GM12864 (cell line): Measurements from ENCODE around the gene ADAM30.

Experiments
- DNase-seq: peaks from one replicate; pipeline ENCODE4 v3.0.0-alpha.2; 2011; ENCODE audit warnings: low read depth
- H3K4me3 ChIP-seq: 2 replicates; pipeline ENCODE4 v1.5.1; 2011; ENCODE audit warnings: mild to moderate bottlenecking, low read depth, low read length, control low read depth
- TF ChIP-seq, protein P1 (sequence below): IDR thresholded peaks from 2 replicates; pipeline ENCODE4 v1.5.1; 2011; ENCODE audit warnings: low read depth, mild to moderate bottlenecking, moderate library complexity, low read length, control low read depth, inconsistent platforms; ENCODE audit errors: missing control alignments

ADAM30 gene

GRCh38 chr1:119887427-119887826, 8.9 kb downstream of the ADAM30 start:
- TF ChIP-seq, protein P1, sequence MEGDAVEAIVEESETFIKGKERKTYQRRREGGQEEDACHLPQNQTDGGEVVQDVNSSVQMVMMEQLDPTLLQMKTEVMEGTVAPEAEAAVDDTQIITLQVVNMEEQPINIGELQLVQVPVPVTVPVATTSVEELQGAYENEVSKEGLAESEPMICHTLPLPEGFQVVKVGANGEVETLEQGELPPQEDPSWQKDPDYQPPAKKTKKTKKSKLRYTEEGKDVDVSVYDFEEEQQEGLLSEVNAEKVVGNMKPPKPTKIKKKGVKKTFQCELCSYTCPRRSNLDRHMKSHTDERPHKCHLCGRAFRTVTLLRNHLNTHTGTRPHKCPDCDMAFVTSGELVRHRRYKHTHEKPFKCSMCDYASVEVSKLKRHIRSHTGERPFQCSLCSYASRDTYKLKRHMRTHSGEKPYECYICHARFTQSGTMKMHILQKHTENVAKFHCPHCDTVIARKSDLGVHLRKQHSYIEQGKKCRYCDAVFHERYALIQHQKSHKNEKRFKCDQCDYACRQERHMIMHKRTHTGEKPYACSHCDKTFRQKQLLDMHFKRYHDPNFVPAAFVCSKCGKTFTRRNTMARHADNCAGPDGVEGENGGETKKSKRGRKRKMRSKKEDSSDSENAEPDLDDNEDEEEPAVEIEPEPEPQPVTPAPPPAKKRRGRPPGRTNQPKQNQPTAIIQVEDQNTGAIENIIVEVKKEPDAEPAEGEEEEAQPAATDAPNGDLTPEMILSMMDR: no peak
- no peak overlapping the region for H3K4me3 ChIP-seq
- DNase-seq: no peak

DNA sequence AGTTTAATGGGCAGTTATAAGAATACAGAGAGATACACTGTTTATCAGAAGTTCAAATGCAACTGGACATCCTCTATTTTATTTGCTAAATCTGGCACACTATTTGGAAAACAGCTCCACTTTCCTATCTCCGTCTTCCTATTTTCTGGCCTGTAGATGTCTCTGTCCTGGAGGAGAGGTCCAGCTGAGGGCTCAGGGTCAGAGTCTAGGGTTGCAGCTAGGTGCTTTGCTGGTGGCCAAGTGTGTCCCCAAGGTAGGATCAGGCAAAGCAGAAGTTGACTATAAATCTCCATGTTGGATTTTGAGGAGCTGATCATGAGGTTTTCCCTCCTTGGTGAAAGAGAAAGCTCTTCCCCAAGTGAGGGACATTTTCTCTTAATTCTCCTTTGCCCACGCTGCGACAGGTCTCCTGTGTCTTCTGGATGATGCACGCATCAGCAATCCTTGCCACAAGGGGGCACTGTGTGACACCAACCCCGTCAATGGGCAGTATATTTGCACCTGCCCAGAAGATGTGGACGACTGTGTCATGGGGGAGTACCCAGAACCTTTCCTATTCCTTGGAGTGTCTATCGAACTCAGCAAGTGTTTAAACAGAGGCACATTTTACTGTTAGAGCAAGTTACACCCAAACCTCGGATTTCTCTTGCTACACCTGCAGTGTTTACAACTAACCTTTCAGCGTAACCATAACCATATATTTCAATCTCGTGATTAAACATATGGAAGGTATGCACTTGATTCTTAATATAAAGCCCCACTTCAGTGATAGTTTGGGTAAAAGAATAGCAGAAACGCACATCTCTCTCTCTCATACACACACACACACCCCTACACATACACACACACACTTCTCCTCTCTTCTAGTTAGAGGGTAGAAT, 10.2 kb downstream of the ADAM30 start:
- DNase-seq: no peak
- TF ChIP-seq, protein P1: peak; percentile 84
- no peak overlapping the region for H3K4me3 ChIP-seq

DNA sequence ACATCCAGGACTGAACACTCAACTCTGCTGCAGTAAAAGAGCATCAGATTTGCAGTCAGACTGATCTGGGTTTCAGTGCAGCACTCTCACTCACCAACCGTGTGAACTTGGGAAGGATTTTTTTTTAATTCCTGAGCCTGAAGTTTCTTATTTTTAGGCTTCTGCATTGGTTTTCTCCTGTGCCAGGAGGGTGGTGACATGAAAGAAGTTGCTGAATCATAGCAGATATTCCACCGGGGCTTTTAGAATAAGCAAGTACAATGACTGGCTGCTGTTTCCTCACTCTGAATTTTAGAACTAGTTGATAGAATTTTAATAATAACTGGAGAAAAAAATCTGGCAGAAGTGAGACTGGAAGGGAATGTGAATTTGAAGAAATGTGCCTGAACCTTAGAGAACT, 11.6 kb downstream of the ADAM30 start:
- DNase-seq: no peak
- TF ChIP-seq, protein P1: no peak
- no peak overlapping the region for H3K4me3 ChIP-seq

DNA sequence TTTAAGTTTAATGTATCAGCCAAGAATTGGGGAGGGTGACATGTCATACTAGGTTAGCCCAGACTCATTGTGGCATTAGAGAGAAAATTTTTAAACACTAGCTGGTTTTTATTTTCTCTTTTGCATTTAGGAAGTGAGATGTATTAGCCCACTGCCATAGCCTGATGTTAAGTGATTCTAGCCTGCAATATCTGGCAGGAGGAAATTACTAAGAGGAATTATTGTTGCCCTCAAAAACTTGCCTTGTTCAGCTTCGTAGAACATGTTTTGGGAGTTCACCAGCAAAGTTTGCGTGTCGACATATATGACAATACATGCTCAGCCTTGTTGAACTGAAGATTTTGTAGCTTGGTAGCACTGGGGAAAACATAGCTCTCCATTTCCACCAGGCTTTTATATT, 12.5 kb downstream of the ADAM30 start:
- no peak overlapping the region for H3K4me3 ChIP-seq
- TF ChIP-seq, protein P1: no peak
- DNase-seq: no peak

DNA sequence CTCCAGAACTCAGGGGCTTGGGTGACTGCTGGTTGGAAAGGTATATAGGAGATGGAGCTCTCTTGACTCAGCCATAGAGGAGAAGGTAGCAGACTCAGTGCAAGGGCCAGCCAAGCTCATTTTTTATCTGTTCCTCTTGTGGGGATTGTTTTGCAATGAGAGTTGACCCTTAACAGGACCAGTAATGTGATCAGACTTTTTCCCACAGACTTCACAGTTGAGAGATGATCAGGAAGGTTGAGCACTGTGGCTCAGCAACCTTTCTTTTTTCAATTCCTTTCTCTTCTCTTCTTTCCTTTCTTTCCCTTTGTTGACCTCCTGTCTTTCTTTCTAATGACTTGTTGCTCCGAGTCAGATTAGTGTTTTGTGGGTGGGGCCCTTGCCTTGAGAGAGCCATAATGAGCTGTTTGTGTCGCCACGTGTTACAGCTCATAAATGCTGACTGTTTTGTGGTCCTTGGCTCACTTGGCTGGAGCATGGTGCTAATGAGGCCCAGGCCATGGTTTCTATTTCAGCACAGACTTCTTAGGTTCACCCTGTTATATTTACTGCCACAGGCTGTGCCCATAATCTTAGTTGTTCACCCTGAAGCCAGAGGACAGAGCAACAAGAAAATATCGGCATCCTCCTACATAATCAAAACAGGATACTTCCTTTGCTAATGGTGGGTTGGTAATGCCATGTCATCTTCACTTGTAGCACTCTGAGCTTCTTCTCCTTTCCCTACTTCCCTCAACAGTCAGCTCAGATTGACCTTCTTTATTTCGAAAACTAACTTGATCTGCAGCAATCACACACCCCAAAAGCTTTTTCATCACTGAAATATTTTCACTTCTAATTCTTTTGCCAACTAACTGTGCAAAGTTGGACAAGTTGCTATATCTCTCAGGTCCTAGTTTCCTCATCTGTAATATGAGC, 13.9 kb downstream of the ADAM30 start:
- no peak for DNase-seq
- TF ChIP-seq, protein P1: no peak
- no peak overlapping the region for H3K4me3 ChIP-seq

- TF ChIP-seq, protein P1: no peak
Observed at GRCh38 chr1:119879510-119880434, 16.5 kb downstream of the ADAM30 start.

More at GRCh38 chr1:119879510-119880434, 16.5 kb downstream of the ADAM30 start:
- DNase-seq: no peak
- no peak overlapping the region for H3K4me3 ChIP-seq
